Left cardiac atrium (tissue), 4 donors: ENCODE data around the gene SPTLC3. TPM values are rescaled to one million over a fixed set of nuclear protein-coding genes. Genes with fewer than 3 reads are reported as not detected.

Source experiments
- ATAC-seq, 2 donors: fragments of 200-7000 bp; cut with Tn5 transposase; one replicate each; pipeline ENCODE4 v1.9.1; 2020; ENCODE audit warnings: mild to moderate bottlenecking in 2 of 2, moderate library complexity in 2 of 2
- DNase-seq: peaks from one replicate; pipeline ENCODE4 v3.0.0-alpha.2; 2020
- intact Hi-C, 2 donors: fragments of 100-400 bp; cut with DNase I; formaldehyde crosslinking; loops; one replicate each; pipeline versions ENCODE4 v1.14.1 to v1.15.1; 2022 to 2023
- total RNA-seq, 2 donors: library from RNA; stranded (reverse); fragmentation: NEBNext Ultra II Directional; extraction: Animal tissue kit (Norgen Biotek cat#: 25700); gene quantifications; one replicate each; pipeline ENCODE4 v1.2.1, GENCODE V29; 2021
- donor health status: DM: no; HTN: yes; CAD: no.
- donor health status: DM: no; HTN: yes; CAD: no; lungs with severe emphysema.
- donor health status: DM: yes; HTN: yes; CAD: no.
- donor health status: Dilated cardiomyopathy.

SPTLC3 gene
- total RNA-seq, 2 donors from 2014 or later = 6.8 to 8.1 TPM

- intact Hi-C loops = no loop called here
- no peak for DNase-seq
- no peak for ATAC-seq
Measured at GRCh38 chr20:13205848-13206434, 197.2 kb downstream of the SPTLC3 start.

DNA sequence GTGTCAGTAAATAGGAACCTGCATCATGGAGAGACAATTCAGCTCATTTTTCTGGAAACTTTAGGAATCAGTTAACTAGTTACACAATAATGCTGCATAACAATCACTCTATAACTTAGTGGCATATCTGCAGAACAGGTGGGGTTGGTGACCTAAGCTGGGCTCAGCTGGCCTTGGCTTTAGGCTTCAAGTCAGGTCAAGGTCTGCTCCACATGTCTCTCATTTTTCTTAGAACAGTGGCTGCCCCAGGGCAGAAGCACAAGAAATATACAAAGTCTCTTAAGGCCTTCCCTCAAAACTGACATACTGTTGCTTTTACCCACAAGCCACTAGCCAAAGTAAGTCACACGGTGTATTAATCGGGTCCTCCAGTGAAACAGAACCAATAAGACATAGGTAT, 198.2 kb downstream of the SPTLC3 start:
- ATAC-seq = no peak
- DNase-seq = no peak
- intact Hi-C loops = no loop called here

DNA sequence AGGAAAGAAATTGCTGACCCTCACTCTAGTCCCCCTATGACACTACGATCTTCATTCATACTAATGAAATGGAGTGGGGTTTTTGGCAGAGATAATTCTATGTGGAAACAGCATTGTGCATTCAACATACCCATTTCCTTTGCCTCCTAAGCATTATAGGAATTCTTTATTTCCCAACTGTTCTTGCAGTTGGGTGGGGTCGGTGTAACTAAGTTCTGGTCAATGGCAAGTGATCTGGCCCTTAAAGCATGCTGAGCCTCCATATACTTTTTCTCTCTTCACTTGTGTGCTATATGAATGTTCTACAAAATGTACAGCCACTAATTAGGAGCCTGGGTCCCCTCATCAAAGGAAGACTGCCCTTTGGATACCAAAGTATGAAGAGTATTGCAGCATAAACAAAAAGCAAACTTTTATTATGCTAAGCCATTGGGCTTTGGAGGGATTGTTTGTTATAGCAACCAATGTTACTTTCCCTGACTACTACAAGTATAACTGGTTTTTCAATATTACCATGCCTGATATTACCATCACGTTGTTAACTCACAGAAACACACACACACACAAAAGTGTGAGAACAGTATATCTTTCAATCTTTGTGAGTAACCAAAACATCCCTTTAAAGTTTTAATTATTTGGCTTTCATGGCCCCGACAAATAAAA, 203.3 kb downstream of the SPTLC3 start:
- intact Hi-C loops = no loop called here
- no peak for DNase-seq
- ATAC-seq = no peak

- intact Hi-C loops = no loop called here
- DNase-seq = no peak
- no peak for ATAC-seq
Measured at GRCh38 chr20:13212750-13213149, 204.0 kb downstream of the SPTLC3 start.

- DNase-seq = no peak
- intact Hi-C loops = no loop called here
- ATAC-seq = no peak
Measured at GRCh38 chr20:13213335-13213734, 204.6 kb downstream of the SPTLC3 start.

- intact Hi-C loops = no loop called here
- no peak for DNase-seq
- no peak for ATAC-seq
Measured at GRCh38 chr20:13216533-13216932, 207.8 kb downstream of the SPTLC3 start.

Other genes with a start within 250 kb of the SPTLC3 start
- gene ISM1, start 212.3 kb downstream of the SPTLC3 start, total RNA-seq = 1 to 10 TPM; 1.7 to 2.2 TPM